Measurements from ENCODE around the gene IRAK2.

DNA sequence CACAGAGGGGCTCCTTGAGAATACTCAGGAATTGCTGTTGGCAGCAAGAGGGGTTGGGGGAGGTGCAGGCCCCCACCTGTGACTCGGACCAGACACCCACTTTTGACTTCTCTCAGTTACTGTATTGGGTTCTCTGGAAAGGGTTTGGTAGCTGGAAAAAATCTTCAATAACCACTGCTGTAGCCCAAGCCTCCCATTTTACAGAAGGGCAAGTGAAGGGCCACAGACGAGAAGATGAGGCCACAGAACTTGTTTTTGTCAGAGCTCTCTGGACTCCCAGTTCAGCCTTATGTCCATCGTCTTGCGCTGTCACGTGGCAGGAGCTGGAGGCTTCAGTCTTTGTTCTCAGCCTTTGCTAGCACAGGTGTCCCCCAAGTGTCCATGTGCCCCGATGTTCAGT is 70.8 kb downstream of the IRAK2 start:
- TF ChIP-seq, protein P1, sequence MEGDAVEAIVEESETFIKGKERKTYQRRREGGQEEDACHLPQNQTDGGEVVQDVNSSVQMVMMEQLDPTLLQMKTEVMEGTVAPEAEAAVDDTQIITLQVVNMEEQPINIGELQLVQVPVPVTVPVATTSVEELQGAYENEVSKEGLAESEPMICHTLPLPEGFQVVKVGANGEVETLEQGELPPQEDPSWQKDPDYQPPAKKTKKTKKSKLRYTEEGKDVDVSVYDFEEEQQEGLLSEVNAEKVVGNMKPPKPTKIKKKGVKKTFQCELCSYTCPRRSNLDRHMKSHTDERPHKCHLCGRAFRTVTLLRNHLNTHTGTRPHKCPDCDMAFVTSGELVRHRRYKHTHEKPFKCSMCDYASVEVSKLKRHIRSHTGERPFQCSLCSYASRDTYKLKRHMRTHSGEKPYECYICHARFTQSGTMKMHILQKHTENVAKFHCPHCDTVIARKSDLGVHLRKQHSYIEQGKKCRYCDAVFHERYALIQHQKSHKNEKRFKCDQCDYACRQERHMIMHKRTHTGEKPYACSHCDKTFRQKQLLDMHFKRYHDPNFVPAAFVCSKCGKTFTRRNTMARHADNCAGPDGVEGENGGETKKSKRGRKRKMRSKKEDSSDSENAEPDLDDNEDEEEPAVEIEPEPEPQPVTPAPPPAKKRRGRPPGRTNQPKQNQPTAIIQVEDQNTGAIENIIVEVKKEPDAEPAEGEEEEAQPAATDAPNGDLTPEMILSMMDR (conservative IDR thresholded peaks at IDR 0.05 in 1 of 2, IDR thresholded peaks at IDR 0.05 in 1 of 2; ENCODE audit: low read depth in 1 of 2, low read length in 2 of 2), result no peak
- TF ChIP-seq EZH2 (IDR thresholded peaks at IDR 0.05; ENCODE audit: low read length, missing control alignments), result no peak

Measured in fibroblast of lung (primary cell).